ENCODE measurements around the gene DPH2.

Gene DPH2

DNA sequence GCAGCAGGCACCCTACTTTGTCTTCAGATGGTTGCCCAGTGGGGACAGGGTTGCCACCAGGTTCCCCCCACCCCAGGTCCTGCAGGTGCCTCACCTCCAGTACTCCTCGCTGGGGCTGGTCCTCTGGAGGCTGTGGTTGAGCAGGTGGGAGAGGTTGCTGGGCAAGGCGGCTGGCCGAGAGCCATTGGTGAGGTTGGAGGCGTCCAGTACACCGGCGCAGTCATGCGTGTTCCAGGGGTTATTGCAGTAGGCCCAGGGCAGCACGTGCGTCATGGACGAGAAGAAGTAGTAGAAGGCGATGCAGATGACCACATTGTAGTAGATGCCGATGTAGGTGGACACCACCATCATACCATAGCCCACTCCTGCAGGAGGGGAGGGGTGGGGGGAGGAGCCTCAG lies 38.4 kb downstream of the DPH2 start:
- no peak for DNase-seq

GRCh38 chr1:44010935-44011471 lies 41.2 kb downstream of the DPH2 start:
- DNase-seq, result no peak

- no peak for DNase-seq
These were observed 42.6 kb downstream of the DPH2 start for GRCh38 chr1:44012404-44012803.

DNA sequence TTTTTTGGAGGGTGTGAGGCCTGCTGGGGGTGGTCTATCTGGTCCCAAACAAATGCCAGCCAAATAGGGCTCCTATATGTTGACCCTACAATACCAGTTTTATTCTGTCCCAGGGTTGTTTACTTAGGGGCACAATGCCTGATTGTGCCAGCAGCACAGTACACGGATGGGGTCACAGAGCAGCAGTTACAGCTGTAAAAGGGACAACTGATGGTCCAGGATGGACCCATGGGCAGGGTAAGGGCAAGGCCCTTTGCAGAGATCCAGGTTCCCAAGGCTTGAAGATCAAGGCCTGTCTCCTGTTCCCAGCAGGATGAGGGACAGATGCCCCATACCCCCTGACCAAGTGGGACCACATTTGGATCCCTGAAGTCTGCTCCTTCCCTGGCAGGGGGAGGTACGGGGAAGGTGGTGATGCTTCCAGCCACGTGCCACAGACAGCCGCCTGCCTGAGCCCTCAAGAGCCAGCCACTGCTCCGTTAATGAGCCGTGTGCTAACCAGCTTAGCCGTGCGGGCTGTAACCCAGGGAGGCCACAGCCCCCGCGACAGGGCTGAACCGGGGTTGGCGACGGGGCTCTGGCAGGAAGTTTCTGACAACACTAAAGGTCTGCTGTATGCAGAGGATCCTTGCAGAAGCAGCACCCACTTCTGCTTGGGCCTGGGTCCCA lies 43.3 kb downstream of the DPH2 start:
- DNase-seq, result no peak

GRCh38 chr1:44013949-44014348 lies 44.1 kb downstream of the DPH2 start:
- DNase-seq, result no peak

GRCh38 chr1:44014365-44015104 lies 44.7 kb downstream of the DPH2 start:
- DNase-seq, result no peak

- no peak for DNase-seq
These were observed 45.4 kb downstream of the DPH2 start for GRCh38 chr1:44015206-44015605.

- DNase-seq, result no peak
These were observed 46.5 kb downstream of the DPH2 start for GRCh38 chr1:44016041-44016889.

DNA sequence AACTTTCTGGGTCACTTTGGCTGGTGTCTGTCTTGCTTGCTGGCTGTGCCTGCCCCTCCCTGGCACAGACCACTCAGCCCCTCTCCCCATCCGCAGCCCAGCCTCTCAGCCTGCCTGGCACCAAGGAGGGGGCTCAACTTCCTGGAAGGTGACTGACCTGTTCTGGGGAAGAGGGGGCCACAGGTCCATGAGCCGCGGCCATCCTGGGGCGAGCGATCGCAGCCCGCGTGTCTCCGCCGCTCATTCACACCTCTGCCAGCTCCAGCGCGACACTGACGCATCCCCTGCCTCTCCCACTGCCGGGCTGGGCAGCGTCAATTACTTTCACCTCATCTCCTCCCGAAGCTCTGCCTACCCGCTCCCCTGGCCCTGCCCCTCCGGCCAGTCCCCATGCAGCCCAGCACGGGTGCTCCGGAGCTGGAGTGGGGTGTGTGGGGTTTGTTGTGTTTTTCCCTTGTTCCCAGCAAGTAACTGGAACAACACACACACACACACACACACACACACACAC lies 47.1 kb downstream of the DPH2 start:
- DNase-seq, result no peak

DNA sequence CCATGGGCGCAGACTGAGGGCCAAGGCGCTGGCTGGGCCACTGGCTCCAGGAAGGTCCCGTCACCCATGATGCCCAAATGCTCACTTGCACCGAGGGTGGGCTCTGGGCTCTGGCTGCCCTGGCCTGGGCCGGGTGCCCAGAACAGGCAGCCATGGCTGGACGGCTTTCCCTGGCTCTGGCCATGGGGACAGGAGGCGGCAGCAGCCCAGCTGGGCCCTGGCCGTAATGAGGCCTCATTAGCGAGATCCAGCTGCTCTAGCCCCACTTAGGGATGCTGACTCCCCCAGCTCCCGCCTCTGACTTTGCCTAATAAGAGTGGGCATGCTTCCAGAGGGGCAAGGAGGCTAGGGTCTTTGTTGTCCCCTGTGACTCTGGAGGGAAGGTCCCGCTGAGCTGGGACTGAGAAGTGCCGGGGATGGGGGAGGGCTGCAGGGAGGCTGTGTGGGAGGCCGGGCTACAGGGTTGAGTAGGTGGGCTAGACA lies 49.7 kb downstream of the DPH2 start:
- DNase-seq, result no peak

DNA sequence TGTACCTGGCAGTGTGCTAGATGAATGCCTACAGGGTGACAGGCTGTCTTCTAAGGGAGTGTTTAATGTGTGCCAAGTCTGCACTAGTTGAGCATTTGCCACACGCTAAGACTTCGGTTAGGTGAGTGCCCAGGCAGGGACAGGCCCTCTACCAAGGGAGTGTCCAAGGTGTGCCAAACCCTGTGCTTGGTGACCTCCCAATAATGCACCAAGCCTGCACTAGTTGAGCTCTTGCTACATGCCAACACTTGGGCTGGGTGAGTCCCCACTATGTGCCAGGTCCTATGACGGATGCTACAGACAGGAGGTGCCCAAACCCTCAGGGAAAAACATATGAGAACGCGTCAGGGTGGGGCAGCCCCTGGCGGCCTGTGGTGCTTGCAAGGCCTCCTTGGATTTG lies 50.7 kb downstream of the DPH2 start:
- DNase-seq, result no peak

DNA sequence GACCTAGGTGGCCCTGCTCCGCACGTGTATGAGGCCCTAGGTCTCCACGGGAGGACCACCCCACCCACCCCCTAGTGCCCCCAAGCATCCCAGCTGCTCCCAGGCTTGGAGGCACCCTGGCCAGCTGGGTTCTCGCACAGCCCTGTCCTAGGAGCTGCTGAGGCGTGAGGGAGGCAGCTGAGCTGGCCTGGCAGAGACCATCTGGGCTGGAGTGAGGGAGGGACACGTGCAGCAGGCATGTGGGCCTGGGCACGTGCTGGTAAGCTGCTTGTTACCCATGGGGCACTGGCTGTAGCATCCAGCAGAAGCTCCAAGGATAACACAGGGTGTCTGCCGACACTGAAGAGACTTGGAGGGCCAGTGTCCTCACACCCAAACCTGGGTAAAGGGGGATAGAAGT lies 51.3 kb downstream of the DPH2 start:
- no peak for DNase-seq

DNA sequence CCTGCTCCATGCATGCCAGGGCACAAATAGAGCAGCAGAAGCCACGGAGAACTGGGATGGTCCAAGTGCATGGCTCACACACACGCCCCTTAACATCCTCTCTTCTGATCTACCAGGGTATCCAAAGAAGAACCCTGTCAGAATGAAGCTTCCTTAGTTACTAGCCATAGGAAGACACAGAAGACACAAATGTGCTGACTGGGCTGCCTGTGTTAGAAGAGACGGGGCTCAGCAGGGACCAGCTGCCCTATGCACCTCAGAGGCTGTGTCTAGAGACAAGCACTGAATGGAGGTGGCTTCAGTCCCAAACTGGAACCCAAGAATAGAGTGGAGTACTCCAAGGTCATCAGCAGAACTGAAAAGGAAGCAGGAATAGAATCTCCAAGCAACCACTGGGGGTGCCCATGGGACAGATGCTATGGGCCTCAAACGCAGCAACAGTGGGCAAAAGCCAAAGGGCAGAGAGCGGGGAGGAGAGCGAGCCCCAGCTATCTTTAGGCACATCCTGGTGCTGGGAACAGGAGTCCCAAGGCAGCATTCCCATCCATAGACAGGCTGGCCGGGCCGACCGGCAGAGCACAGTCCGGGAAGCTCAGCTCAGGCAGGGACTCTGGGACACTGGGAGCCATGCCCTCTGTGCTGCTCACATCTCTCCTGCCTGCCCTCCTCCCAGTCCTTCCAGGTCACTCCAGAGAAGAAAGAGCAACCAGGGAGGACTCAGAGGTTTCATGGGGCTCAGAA lies 51.9 kb downstream of the DPH2 start:
- DNase-seq, result no peak

Measured in NCI-H226 (cell line).